Neural cell (in vitro differentiated cells): ENCODE measurements around the gene SERPINB12.

ENCODE experiments used
- EP300 ChIP-seq: fragments of 450-650 bp; conservative IDR thresholded peaks from 2 replicates; pipeline ENCODE4 v1.6.1; 2014; ENCODE audit warnings: antibody characterized with exemption, mild to moderate bottlenecking, moderate library complexity; ENCODE audit not compliant: poor library complexity, severe bottlenecking
- EZH2 ChIP-seq: fragments of 200-600, 300-800 bp; shearing (Covaris generic), sonication (generic); IDR thresholded peaks from 2 replicates; pipeline ENCODE4 v1.6.1; 2014; ENCODE audit warnings: antibody characterized with exemption, low read length, borderline replicate concordance, mild to moderate bottlenecking; ENCODE audit not compliant: insufficient read depth, poor library complexity, severe bottlenecking
- POLR2AphosphoS5 ChIP-seq: IDR thresholded peaks from 2 replicates; pipeline ENCODE4 v1.6.1; 2012
- RAD21 ChIP-seq: fragments of 450-650 bp; conservative IDR thresholded peaks from 2 replicates; pipeline ENCODE4 v1.6.1; 2014; ENCODE audit warnings: antibody characterized with exemption, mild to moderate bottlenecking, moderate library complexity
- SMC3 ChIP-seq: fragments of 450-650 bp; conservative IDR thresholded peaks from 2 replicates; pipeline ENCODE4 v1.6.1; 2014; ENCODE audit warnings: antibody characterized with exemption, mild to moderate bottlenecking, moderate library complexity; ENCODE audit not compliant: poor library complexity
- TF ChIP-seq, protein P1 (sequence below): fragments of 450-650 bp; IDR thresholded peaks from 2 replicates; pipeline ENCODE4 v1.5.1; 2014; ENCODE audit warnings: antibody characterized with exemption, mild to moderate bottlenecking, moderate library complexity; ENCODE audit not compliant: poor library complexity, severe bottlenecking
- TF ChIP-seq, protein P2 (sequence below): IDR thresholded peaks from 2 replicates; pipeline ENCODE4 v1.6.1; 2012; ENCODE audit warnings: borderline replicate concordance

DNA sequence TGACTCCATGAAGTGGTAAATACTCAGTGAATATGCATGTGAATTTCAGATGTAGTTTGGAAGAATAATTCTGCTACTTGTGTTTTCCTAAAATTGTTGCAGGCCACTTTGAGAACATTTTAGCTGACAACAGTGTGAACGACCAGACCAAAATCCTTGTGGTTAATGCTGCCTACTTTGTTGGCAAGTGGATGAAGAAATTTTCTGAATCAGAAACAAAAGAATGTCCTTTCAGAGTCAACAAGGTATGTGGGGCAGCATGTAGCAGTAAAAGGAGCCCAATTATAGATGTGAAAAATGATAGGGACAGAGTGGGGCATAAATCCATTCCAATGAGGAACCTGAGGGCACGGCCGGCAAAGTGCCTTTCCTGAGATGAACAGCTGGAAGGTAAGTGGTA, 49.3 kb upstream of the SERPINB12 start:
- TF ChIP-seq, protein P1, sequence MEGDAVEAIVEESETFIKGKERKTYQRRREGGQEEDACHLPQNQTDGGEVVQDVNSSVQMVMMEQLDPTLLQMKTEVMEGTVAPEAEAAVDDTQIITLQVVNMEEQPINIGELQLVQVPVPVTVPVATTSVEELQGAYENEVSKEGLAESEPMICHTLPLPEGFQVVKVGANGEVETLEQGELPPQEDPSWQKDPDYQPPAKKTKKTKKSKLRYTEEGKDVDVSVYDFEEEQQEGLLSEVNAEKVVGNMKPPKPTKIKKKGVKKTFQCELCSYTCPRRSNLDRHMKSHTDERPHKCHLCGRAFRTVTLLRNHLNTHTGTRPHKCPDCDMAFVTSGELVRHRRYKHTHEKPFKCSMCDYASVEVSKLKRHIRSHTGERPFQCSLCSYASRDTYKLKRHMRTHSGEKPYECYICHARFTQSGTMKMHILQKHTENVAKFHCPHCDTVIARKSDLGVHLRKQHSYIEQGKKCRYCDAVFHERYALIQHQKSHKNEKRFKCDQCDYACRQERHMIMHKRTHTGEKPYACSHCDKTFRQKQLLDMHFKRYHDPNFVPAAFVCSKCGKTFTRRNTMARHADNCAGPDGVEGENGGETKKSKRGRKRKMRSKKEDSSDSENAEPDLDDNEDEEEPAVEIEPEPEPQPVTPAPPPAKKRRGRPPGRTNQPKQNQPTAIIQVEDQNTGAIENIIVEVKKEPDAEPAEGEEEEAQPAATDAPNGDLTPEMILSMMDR, result no peak
- TF ChIP-seq, protein P2, sequence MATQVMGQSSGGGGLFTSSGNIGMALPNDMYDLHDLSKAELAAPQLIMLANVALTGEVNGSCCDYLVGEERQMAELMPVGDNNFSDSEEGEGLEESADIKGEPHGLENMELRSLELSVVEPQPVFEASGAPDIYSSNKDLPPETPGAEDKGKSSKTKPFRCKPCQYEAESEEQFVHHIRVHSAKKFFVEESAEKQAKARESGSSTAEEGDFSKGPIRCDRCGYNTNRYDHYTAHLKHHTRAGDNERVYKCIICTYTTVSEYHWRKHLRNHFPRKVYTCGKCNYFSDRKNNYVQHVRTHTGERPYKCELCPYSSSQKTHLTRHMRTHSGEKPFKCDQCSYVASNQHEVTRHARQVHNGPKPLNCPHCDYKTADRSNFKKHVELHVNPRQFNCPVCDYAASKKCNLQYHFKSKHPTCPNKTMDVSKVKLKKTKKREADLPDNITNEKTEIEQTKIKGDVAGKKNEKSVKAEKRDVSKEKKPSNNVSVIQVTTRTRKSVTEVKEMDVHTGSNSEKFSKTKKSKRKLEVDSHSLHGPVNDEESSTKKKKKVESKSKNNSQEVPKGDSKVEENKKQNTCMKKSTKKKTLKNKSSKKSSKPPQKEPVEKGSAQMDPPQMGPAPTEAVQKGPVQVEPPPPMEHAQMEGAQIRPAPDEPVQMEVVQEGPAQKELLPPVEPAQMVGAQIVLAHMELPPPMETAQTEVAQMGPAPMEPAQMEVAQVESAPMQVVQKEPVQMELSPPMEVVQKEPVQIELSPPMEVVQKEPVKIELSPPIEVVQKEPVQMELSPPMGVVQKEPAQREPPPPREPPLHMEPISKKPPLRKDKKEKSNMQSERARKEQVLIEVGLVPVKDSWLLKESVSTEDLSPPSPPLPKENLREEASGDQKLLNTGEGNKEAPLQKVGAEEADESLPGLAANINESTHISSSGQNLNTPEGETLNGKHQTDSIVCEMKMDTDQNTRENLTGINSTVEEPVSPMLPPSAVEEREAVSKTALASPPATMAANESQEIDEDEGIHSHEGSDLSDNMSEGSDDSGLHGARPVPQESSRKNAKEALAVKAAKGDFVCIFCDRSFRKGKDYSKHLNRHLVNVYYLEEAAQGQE, result no peak
- TF ChIP-seq EZH2, result no peak
- no peak for TF ChIP-seq RAD21
- no peak for TF ChIP-seq EP300
- TF ChIP-seq SMC3, result no peak
- no peak for TF ChIP-seq POLR2AphosphoS5
